Measurements from ENCODE around the gene NDFIP1.
"Not testable (repeated sequence)": the region's sequence is repeated elsewhere in the genome, so short reads cannot be mapped to it uniquely, and the experiment has no call there.

Gene NDFIP1

GRCh38 chr5:142159354-142159753 lies 50.8 kb downstream of the NDFIP1 start:
- no peak for DNase-seq

DNA sequence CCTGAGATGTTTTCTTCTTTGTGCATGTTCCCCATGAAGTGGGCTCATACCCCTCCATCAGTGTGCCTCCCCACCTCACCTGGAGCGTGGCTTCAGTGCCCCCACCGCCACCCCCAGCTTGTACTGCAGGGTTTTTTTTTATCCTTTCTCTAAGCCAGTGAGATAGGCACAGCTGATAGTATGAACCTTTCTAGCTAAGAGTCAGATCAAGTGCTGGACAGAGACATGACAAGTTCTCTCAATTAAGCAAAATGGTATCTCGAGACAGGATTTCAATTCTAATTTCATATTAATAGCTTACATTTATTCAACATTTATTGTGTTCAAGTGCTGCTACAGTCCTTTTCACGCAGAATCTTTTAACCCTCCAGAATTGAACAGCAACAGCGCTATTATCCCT lies 55.7 kb downstream of the NDFIP1 start:
- DNase-seq = no peak

DNA sequence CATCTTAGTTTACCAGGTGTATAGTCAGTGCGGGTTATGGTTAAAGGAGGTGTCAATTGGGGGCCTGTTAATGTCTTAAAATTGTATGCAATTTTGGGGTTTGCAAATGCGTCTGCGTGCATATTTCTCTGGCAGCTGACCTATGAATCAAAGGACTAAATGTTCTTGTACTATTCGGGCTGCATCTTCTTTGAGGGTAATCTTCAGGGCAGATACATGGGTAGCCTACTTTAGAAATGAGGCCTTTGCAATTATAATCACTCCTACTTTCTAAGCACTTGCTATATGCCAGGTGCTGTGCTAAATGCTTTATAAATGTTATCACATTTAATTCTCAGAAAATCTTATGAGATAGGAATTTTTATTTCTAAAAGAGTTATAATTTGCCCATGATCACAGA lies 58.2 kb downstream of the NDFIP1 start:
- DNase-seq = no peak

GRCh38 chr5:142167458-142167857 lies 58.9 kb downstream of the NDFIP1 start:
- DNase-seq = no peak

- DNase-seq = no peak
Measured at GRCh38 chr5:142168365-142168764, 59.8 kb downstream of the NDFIP1 start.

- no peak for DNase-seq
Measured at GRCh38 chr5:142170254-142170953, 61.8 kb downstream of the NDFIP1 start.

GRCh38 chr5:142171270-142171669 lies 62.7 kb downstream of the NDFIP1 start:
- DNase-seq = no peak

DNA sequence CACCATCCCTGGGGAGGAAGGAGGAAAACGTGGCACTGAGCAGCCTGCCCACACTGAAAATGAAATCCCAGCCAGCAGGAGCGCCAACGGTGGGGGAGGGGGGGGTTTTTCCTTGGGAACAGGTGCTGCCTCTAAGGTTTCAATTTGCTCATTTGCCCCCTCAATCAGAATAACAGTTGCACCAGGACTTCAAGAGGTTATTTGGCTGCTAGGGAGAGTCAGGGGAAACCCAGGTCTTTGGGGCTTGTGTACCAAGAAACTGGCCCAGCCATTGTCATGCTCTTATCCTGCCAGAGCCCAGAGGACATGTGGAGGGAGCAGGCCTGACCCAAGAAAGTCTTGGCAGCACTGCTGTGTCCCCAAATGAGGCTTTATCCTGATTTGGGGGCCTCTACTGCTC lies 66.5 kb downstream of the NDFIP1 start:
- DNase-seq = no peak

DNA sequence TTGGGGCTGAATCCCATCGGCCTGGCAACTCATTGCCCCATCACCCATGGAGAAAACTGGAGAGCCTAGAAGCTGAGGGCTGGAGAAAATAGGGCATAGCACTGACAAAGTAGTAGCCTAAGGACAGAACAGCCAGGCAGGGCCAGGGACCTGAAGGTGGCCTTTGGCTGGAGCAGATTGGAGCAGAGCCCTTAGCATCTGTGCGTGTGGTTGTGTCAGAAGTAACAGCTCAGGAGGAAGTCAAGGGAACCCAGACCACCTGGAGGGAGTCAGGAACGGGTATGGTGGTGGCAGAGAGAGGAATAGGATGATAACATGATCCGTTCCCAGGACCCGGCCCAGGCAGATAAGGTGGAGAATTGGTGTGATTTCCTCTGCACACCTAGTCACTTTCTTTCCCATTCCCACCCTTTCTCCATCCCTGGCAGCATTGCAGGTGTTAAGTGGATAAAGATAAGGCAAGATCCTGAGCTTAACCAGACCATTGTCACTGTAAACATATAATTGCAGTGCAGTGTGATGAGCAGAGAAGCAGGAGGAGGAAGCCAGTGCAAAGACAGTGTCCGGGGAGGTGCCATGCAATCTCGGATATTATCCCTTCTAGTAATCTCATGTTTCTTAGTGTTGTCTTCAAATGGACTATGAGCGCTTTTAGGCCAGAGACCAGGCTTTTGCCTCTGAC lies 67.0 kb downstream of the NDFIP1 start:
- no peak for DNase-seq

- DNase-seq = no peak
Measured at GRCh38 chr5:142176255-142176654, 67.7 kb downstream of the NDFIP1 start.

DNA sequence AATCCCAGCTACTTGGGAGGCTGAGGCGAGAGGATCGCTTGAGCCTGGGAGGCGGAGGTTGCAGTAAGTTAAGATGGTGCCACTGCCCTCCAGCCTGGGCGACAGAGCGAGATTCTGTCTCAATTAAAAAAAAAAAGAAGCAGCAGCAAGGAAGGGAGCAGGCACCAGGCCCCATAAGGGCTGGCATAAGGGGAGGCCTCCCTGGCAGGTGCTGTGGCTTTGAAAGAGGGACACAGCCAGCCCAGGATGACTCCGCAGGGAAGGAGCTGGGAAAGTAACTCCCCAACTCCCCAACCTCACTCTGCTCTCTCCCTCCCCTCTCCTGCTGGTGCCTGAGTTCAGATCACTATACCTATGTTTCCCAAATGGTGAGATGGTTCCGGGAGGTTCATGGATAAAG lies 70.1 kb downstream of the NDFIP1 start:
- DNase-seq = no peak

DNA sequence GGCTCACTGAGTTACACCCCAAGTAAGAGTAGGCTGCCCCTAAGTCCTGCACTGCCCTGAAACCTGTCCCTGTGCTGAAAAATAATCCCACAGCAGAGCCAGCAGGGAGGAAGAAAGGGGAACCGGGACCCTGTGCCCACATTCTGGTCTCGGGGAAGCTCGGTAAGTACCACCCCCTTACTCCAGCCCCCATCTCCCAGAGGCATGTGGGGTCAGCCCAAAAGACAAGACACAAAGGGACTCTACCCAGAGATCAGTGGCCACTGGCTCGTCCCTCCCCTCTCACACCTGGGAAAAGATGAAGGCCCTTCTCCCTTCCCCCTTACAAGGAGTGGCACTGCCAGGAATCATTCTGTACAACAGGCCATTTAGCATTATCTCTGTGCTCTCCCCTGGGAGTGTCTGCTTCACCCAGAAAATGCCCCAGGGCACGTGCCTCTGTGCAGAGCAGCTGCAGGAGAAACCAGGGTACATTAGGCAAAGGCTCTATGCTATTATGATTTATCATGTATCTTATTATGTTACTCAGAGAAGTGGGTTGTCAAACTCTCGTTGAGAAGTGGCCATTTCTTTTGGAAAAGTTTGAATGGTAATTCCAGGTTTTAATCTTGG lies 71.3 kb downstream of the NDFIP1 start:
- no peak for DNase-seq

DNA sequence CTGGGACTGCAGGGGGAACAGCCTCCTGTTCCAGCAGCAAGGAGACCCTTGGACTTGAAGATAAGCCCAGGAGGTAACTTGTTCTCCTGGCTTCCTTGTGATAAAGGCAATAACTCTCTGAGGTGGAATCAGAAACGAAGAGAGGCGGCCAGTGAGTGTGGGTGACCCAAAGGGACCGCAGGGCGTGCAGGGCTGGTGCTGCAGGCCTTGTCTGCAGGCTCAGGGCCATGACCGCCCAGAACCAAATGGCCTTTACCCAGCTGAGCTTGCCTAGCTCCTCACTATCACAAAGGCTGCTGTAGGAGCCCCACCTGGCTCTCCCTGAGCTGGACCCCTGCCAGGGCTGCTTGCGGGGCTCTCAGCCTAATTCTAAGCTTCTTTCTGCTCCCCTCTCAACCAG lies 72.5 kb downstream of the NDFIP1 start:
- no peak for DNase-seq

DNA sequence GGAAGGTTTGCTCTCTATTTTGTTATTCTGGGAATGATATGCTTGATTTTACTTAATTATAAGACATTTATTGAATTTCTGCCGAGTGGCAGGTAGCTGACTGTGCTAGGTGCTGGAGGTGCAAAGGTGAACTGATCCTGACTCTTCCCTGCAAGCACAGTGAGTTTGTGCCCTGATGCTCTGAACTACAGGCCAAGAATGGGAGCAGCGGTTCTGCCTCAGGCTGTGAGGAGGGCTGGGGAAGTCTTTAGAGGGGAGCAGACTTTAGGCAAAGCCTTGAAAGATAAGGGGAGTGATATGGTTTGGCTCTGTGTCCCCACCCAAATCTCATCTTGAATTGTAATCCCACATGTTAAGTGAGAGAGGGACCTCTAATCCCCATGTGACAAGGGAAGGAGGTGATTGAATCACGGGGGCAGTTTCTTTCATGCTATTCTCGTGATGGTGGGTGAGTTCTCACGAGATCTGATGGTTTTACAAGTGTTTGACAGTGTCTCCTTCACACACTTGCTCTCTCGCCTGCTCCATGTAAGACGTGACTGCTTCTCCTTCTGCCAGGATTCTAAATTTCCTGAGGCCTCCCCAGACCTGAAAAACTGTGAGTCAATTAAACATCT lies 73.1 kb downstream of the NDFIP1 start:
- DNase-seq = no peak

- DNase-seq = no peak
Measured at GRCh38 chr5:142182840-142183239, 74.3 kb downstream of the NDFIP1 start.

DNA sequence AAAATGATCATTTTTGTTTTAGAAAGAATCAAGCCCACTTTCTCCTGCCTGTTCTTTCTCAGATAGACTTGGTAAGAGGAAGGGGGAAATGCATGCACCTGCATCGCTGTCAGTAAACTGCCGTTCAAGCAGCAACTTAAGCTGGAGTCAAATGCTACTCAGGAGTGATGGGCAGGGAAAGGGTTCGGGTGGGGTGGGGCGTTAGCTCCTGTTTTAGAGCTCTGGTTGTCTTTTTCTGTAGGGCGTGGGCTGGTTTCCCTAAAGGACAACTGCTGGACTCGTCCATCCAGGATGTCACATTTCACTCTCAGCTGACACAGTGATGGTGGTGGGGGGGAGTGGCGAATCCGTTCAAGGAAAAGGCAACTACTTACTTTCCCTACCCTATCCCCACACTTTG lies 75.0 kb downstream of the NDFIP1 start:
- DNase-seq = no peak

DNA sequence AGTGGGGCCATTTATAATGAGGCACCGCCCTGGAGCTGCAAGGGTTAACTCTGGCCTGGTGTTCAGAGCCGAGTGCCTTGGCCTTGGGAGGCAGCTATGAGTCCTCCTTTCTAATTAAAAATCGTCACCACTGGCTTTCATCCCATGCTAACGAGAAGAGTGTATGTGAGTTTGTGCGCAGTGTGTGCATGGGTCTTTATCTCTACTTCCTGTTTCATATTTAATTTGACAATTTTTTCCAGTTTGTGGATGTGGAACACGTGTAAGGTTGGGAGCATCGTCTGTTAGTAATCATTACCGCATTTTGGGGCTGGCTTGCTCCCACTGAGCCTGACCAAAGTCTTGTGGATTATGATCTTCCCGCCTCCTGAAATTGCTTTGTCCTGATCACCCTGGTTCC lies 76.4 kb downstream of the NDFIP1 start:
- DNase-seq = no peak

DNA sequence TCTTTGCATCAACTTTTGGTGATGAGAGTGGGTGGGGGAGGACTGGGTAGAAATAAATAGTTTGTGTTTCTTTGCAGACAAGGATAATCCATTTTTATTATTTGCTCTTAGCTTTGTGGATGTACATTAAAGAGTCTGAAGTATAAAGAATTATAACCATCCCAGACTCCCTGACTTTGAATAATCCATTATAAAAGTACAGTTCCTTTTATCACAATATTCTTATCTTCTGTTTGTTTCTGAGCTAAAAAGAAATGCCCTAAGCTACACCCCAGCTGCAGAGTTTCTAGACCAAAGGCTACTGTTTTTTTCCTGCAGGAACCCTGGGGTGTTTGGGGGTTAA lies 77.9 kb downstream of the NDFIP1 start:
- DNase-seq = no peak

GRCh38 chr5:142186857-142187594 lies 78.4 kb downstream of the NDFIP1 start:
- no peak for DNase-seq

DNA sequence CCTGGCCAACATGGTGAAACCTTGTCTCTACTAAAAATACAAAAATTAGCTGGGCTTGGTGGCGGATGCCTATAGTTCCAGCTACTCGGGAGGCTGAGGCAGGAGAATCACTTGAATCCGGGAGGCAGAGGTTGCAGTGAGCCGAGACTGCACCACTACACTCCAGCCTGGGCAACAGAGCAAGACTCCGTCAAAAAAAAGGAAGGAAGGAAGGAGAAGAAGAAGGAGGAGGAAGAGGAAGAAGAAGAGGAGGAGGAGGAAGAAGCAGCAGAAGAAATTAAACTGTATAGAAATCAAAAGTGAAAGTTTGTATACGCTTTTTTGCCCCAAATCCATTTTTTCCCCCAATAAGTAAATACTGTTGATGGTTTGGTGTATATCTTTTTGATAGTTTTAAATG lies 80.1 kb downstream of the NDFIP1 start:
- DNase-seq = not testable (repeated sequence)

DNA sequence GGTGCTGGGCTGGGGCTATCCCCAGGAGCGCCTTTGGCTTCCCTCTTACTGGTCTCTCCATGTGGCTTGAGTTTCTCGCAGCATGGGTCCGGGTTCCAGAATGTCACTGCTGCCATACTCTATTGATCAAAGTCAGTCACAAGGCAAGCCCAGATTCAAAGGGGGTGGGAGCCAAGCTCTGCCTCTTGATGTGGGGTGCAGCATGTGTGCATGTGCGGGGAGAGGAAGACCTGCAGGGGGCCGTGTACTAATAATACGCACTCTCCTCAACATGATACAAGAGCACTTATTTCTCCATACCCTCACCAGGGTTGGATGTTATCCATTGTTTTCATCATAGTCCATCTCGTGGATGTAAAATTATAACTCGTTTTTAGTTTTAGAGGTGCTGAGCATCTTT lies 81.2 kb downstream of the NDFIP1 start:
- DNase-seq = no peak

GRCh38 chr5:142191776-142192175 lies 83.2 kb downstream of the NDFIP1 start:
- no peak for DNase-seq
